ENCODE measurements around the gene MYF6.

GRCh38 chr12:80714055-80714454 is 6.6 kb downstream of the MYF6 start:
- no peak for TF ChIP-seq POLR2A (IDR thresholded peaks at IDR 0.05)
- TF ChIP-seq CTCF (IDR thresholded peaks at IDR 0.05), result no peak
